Left renal cortex interstitium (tissue), 4 donors: ENCODE data around the gene CDK5. TPM values are rescaled to one million over a fixed set of nuclear protein-coding genes. Genes with fewer than 3 reads are reported as not detected.

Experiments
- DNase-seq, 4 donors: peaks; one replicate each; pipeline ENCODE4 v3.0.0-alpha.2; 2013; ENCODE audit warnings: low read depth in 4 of 4, low spot score in 2 of 4, missing footprints in 1 of 4
- polyA plus RNA-seq, 4 donors: library from polyadenylated mRNA; unstranded; fragments of 120-200 nt; gene quantifications; one replicate each; pipeline ENCODE4 v1.2.1, GENCODE V29; 2013; ENCODE audit not compliant: insufficient read length in 4 of 4

The CDK5 gene
- polyA plus RNA-seq, result 10 to 100 TPM; 16.9 to 20.4 (median 18.7) TPM

DNA sequence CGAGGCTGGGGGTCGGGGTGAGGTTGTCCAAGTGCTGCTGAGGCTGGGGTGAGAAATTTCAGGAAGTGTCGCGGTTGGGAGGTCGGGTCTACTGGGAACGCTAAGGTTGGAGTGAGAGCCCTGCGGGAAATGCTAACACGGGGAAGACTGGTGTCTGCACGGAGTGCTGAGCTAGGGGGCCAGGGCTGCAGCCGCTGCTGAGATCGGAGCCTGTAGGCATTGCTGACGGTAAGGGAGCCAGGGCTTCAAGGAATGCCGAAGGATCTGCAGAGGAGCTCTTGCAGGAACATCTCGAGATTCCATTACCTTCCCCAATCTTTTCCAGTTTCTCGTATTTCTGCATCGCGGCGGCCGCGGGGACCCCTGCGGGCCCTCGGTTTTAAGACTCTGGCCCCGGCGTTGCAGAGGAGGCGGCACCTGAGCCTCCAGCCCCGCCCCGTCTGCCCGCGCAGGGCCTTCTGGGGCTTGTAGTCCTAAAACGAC lies at the start of gene CDK5:
Gene CDK5 (minus strand): TSS at position 392 of the 483 bp plus-strand sequence. CDS start 49 bp downstream, at position 343.
- no peak for DNase-seq

DNA sequence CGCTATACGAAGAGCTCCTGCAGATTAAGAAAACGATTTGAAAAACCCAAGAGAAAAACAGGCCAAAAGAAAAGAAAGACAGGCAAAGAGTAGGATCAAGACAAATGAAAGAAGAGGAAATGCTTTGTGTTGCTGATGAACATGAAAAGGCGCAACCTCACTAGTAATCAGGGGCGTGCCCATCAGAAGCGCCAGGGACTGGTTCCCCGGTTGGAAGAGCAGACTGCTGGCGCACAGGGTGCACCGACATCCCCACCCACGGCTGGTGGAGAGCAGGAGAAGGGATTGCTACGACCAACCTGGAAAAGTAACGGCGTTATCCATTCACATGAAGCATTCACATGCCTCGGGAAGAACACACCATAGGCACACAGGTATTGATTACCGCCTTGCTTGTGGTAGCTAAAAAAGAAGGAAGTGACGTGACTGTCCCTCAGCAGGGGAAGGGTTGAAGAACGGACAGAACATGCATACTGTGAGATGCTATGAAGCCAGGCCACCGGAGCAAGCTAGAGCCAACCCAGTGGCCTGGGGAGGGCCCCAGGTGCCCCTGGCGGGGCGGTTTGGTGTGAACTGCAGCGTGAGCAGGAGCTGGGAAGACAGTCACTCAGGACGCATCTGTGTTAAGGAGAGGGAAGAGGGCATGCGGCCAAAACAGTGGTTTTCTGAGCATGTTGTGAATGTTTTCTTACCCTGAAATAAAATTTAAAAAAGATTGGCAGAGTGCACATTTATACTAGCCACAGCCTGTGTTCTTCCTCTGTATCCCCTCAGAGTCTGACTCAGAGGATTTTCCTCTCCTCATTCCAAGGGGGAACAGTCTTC lies 46.9 kb upstream of the CDK5 start:
- DNase-seq, result no peak

DNA sequence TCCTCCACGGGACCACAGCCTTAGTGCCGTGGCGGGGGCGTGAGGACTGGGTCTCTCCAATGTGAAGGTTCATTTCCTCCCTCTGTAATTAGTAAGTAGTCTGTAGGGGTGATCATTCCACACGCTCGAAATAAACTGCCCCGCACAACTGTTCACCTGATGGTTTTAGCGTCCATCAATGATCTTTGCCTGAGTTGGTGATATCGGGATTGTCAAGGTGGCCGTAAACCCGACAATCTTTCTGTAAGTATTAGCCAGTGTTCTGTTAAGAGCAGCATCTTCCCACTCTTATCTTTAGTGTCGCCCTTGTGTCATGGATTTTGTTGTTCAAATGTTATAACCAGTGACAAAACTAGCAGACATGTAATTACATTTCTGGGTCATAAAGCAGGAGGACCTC lies 46.3 kb upstream of the CDK5 start:
- DNase-seq, result no peak

DNA sequence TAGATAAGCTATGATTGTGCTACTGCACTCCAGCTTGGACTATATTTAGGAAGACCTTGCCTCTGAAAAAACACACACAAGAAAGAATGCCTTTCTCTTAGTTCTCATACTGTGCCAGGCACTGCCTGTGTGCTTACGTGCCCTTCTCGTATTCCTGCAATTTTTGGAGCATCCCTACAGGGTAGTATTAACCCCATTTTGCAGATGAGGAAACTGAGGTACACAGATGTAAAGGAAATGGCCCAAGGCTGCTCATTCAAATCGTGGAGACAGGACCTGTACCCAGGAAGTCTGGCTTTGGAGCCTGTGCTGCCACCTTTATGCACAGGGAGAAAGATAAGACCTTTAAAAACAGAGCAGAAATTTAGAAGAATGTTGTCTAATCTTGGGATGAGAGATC lies 45.3 kb upstream of the CDK5 start:
- DNase-seq, result no peak

DNA sequence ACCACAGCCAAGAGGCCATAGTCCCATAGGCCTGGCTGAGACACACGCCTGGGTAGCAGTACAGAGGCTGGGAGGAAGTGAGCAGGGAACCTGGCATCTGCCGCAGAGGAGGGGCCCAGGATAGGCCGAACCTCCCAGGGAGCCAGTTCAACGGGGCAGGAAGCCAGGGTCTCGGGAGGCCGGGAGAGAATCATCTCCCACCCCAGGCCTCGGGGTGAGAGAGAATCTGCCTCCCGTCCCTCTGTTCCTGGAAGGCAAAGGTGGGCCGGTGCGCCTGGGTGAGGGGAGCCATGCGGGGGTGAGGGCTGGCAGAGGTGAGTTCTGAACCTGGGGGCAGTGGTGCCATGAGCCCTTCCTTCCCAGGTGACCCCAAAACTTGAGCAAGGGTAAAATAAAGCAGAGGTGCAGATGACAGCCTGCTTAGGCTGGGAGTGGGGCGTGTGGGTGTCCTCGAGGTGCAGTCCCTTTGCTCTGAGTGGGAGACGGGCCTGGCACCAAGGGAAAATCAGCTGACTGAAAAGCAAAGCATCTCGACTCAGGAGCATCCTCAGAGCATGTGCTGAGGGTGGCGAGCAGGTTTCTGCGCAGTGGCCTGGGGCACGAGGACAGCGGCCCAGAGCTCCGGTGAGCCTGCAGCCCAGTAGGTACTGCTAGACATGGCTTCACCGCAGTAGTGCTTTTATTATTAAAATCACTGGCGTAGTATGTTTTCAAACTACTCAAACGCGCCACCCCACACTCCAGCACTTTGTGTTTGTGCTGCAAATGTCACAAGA lies 44.1 kb upstream of the CDK5 start:
- DNase-seq, result no peak

DNA sequence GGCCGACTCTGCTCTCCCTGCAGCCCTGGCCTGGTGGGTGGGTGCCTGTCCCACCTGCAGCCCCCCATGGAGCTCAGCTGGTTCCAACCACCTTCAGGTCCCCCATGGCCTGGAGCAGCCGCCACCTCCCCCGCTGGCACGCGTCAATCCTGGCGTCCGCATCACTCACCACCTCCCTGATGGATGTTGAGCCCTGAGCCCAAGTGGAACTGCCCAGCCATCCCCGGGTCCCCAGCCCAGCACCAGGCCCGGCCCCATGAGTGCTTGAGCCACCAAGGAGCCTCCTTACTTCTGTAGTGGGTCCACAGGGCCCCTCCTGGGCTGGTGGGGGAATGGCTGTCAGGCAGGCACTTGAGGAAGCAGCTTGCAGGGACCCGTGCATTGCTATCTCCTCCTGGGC lies 43.2 kb upstream of the CDK5 start:
- DNase-seq, result no peak

DNA sequence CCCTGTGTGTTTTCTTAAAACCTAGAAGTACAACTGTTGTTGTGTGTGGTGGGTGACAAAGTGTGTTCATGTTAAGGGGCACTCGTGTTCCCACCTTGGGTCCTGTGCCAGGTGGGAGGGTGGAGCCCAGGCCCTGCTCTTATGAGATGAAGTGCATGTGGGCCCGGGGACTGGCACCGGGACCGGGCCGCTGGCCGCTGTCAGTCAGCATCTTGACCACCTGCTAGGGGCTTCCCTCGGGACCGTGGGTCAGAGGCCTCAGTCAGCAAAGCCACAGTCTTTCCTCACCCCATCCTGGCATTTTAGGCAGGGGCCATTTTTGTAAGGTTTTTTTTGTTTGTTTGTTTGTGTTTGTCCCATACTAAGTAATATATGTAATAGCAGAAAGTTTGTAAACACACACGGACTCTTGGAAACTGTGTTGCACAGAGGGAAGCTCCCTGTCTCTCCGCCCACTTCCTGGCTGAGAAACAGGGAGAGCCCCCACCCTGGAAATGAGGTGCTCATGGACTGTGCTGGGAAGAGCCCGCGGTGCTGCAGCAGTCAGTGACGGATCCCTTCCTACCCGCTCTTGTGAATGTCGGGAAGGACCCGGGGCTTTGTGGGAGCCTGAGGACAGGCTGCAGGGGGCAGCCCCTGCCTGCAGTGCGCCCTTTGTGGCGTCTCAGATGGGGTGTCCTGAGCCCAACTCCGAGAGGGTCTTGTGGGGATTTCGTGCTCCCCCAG lies 42.0 kb upstream of the CDK5 start:
- no peak for DNase-seq

DNA sequence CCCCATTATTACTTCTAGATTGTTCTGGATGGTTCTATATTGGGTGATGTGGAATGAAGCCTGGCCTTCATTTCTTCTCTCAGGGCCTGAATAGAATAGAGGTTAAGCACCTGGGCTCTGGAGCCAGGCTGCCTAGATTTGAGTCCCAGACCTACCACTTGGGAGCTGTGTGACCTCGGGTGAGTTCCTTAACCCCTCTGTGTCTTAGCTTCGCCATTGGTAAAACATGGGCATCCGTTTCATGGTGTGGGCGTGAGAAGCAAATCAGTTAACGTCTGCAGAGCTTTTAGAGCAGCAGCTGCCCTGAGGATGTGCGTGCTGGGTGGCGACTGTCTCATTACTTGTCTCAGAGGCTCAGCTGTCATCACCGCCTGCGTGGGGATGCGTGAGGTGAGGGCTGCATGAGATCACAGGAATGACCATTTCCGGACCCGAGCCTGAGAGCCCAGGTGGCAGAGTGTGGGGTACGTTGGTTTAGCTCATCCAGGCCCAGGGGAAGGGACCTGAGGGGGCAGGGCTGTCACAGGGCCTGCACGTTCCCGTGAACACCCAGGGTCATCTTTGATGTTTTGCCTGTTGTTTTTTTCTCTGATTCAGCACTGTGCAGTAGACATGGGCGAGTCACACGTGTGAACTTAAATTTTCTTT lies 38.3 kb upstream of the CDK5 start:
- DNase-seq, result no peak

DNA sequence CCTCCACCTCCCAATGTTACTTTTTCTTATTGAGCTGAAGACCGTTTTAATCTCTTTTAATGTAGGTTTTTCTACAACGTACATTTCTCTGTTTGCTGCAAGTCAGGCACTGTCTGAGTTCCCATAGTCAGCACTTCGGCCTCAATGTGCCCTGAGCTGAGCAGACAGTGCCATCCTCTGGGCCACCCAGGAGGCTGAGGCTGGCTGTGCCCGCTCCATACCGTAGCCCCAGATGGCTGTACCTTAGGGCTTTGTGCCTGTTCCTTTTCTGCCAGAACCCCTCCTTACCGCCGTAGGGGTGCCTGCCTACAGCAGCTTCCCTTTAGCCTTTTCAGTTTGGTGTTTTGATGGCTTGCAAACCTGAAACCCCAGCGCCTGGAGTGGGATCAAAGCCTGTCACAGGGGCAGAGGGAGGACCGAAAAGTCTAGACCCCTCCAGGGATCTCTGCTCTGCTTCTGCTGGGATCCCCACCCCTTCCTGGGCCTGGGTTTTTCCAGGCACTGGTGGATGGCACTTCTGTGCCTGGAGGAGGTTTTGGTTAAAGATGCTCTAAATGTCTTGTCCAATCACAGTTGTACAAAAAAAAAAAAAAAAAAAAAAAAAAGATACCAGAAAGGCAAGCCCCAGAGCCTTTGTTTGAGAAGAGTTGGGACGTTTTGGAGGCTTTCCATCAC lies 37.6 kb upstream of the CDK5 start:
- no peak for DNase-seq

DNA sequence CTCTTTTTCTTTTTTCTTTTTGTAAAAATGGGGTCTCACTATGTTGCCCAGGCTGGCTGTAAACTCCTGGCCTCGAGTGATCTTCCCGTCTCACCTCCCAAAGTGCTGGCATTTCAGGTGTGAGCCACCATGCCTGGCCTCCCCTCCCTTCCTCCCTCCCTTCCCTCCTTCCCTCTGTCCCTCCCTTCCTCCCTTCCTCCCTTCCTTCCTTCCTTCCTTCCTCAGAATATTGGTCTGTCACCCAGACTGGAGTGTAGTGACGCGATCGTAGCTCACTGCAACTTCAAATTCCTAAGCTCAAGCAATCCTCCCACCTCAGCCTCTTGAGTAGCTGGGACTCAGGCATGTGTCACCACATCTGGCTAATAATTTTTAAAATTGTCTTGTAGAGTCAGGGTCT lies 37.0 kb upstream of the CDK5 start:
- no peak for DNase-seq

DNA sequence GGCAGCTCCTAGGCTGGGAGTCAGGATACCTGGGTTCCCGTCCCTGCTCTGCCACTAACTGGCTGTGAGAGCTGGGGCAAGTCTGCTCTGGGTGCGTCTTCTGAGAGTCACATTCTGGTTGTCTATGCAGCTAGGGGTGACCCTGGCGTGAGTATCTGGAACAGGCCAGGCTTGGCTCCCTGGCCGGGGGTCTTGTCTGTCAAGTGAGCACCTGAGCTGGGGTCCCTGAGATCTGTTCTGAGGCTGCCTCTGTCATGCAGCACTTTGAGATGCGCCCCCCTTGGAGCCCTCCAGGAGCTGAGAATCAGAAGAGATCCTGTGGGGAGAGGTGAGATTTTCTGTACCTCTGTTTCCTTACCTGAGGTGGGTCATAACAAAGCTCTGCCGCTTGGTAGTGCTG lies 36.1 kb upstream of the CDK5 start:
- no peak for DNase-seq

DNA sequence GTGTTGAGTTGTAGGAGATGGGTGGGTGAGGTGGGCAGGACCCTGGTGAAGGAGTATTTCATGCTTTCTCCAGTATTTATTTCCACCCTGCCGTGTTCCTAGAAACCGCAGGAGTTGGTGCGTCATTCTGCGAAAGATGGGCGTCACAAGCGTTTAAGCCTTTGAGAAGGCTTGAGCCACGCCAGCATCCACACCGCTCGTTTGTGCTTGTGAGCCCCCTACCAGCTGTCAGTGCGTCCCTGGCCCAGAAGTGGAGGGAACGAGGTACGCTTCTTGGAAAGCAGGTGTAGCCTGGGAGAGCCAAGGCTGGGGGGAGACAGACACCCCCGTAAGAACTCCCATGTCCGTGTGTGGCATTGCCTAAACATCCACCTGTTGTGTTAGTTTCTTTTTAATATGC lies 34.3 kb upstream of the CDK5 start:
- no peak for DNase-seq

DNA sequence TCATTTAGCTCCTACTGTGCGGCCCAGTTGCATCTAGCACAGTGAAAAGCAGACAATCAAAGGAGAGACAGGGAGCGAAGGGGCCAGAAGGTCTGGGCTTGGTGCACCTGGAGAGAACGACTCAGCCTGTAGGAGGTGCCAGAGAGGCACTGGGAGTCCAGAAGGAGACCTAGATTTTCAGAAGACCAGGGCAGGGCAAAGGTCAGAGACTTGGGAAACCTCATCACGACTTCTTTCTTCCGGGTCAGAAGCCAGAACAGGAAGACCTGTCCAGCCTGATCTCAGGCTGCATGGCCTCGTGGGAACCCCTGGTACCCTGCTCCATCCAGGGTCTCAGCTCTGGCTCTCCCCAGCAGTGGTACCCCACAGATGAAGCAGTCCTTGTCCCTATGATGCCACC lies 33.7 kb upstream of the CDK5 start:
- DNase-seq, result no peak

DNA sequence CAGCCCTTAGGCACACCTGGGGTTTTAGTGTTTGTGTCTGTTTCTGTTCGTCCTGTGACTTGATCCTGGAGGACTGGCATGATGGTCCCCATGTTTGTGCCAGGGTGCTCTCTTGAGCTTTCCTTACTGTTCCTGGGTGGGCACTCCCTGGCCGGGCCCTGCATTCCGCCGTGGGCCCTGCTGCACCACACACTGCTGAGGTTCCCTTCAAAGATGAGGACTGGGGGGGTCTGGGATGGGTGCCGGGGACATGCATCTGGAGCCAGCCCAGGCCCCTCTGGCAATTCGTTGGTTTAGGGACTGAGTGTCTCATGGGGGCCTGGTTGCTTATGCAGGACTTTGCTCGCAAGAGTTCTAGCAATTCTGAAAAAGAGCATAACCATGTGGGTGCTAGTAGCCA lies 33.3 kb upstream of the CDK5 start:
- no peak for DNase-seq

DNA sequence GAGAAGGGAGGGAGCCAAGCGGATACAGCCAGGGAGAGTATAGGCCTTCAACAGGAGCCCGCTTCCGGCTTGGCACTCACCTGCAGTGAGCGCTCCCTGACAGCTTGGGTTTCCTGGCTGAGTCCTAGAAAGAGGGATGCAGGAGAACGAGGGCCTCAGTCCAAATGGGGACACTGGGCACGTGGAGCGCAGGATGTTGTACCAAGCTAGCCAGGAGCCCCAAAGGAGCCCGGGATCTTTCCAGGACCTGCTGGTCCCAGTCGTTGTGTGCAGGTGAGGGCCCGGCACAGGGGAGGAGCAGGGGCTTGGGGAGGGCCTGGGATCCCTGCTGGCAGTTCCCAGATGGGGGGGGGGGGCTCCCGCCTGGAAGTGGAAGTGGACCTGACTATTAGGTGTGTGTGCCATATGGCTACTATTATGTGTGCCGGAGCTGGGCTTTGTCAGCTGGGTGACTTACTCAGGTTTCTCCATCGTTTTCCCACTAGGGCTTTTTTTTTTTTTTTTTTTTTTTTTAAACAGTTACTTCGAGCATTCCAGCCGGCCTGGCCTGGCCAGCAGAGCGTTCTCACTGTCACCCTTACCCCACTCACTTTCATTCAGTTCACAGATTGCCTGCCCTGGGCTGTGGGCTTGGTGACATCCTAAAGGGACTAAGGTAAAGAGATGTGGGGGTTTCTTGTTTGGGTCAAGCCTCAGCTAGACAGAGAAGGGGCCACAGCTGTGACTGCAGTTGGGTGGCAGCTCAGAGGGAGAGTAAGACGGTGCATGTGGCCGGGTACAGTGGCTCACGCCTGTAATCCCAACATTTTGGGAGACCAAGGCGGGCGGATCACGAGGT lies 32.4 kb upstream of the CDK5 start:
- no peak for DNase-seq

DNA sequence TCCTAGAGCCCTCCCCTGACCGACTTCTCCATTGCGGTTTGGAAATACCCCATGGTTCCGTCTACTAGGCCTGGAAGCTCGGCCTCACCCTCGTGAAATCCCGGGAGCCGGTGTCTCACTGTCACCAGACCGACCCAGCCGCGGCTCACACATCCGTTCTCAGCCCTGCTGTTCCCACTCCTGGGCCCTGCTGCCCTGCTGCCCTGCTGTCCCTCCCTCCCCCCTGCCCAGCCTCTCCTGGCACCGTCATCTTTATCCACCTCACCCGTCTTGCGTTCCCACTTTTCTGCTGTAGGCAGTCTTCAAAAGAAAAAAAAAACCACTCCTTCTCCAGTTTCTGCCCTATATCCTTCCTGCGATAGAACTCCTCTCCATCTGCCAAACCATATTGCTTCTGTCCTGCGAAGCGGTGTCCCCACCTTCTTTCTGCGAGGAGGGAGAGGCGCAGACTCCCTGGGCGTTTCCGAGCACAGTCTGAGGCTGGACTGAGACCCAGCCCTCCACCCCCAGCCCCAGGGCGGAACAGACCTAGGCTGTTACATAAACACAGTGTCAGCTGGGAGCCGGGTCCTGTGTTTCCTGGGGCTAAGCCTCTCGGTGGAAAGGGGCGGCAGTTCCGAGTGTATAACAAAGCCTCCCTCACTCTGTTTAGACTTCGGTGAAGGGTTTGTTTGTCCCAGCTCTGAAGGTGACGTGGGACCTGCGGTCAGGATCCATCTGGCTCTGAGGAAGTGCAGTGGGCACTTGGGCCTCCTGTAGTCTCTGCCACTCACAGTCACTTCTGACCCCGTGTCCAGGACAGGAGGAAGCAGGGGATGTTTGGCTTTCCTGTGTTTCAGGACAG lies 31.4 kb upstream of the CDK5 start:
- no peak for DNase-seq

DNA sequence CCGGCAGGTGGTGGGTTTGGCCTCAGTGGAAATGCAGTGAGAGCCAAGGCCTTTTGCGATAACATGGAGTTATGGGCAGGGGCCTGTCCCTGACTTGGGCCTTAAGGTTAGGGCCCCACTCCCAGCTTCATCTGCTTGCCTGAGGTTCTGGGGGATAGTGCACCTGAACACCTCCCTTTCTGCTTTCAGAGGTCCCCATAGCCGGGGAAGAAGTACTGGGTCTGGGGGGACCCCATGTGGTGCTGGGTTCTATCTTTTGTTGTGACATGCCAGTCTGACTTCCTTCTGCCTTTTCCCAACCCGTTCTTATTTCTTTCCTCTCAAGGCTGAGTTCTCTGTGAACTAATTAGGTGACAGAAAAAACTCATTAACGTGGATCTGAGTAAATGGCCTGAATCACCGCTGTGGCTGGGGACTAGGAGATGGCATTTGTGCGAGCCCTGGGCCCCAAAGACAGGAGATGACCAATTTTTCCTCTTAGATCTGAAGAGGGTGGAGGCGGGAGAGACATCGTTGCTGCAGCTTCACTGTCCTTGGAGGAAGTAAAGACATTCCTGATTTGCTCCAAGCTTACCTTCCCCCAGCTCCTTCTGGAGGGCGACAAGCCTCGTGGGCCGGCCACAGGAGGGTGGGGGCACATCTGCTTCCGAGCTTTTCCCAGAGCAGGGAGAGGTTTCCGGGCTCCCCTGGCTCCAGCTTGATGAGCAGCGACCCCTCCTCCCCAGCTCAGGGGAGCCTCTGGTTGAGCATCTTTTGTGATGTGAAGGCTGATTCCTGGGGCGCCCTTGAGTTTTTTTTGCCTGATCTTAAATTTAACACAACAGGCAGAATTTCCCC lies 30.5 kb upstream of the CDK5 start:
- no peak for DNase-seq
